Urinary bladder (tissue), 4 donors: ENCODE results near the gene TMCO4. TPM values are rescaled to one million over a fixed set of nuclear protein-coding genes. Genes with fewer than 3 reads are reported as not detected.

ENCODE experiments used
- DNase-seq: peaks from one replicate; pipeline ENCODE4 v3.0.0-alpha.2; 2015; ENCODE audit errors: extremely low spot score
- H3K27ac ChIP-seq: one replicate; pipeline ENCODE4 v1.5.1; 2013; ENCODE audit warnings: low read depth, mild to moderate bottlenecking, moderate library complexity
- H3K36me3 ChIP-seq: one replicate; pipeline ENCODE4 v1.6.1; 2013; ENCODE audit warnings: mild to moderate bottlenecking, moderate library complexity; ENCODE audit not compliant: insufficient read depth
- H3K4me1 ChIP-seq: one replicate; pipeline ENCODE4 v1.6.1; 2013; ENCODE audit warnings: mild to moderate bottlenecking, moderate library complexity; ENCODE audit not compliant: insufficient read depth
- H3K4me3 ChIP-seq: one replicate; pipeline ENCODE4 v1.5.1; 2013; ENCODE audit warnings: low read depth, low read length
- WGBS: extraction: QIAGEN DNeasy Blood & Tissue Kit; methylation state at CpG from one replicate; pipeline ENCODE4 v1.1.7; 2013; 5-methylcytosine and 5-hydroxymethylcytosine counted together
- polyA plus RNA-seq: library from polyadenylated mRNA; stranded (reverse); fragments of 200-250 nt; gene quantifications from one replicate; pipeline ENCODE4 v1.2.3, GENCODE V29; 2013
- total RNA-seq: library from RNA; depleted of rRNA; stranded (reverse); fragments of >200 nt; gene quantifications from one replicate; pipeline ENCODE4 v1.2.3, GENCODE V29; 2014
- donor health status: healthy with polysubstance abuse.
- donor health status: healthy.

TMCO4 gene
- total and polyA plus RNA-seq, 2 donors = 12.7 to 19.9 TPM

DNA sequence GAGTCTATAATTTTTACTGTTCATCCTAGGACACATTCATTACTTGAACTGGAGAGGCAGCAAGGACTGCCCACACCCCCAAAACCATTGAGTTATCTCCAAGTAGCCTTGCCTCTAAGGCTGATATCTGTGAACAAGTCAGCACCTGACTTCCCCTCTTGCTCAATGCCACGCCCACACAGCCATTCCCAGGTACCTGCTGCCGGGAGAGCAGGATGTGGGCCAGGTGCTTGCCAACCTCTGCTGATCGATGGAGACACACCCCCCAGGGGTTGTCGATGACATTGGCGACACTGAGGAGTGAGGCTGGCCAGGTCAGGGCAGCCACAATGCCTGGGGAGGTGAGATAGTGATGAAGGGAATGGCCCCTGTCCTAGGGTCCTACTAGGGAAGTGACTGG is 60.1 kb downstream of the TMCO4 start:
- no peaks in the 10 kb centered on the region for H3K36me3 ChIP-seq
- no peak overlapping the region for H3K4me3 ChIP-seq
- WGBS = 86% methylated on average over 5 of the region's 5 CpGs
- H3K4me1 ChIP-seq = no peaks in the 10 kb centered on the region
- DNase-seq = no peak
- H3K27ac ChIP-seq = no peak overlapping the region

DNA sequence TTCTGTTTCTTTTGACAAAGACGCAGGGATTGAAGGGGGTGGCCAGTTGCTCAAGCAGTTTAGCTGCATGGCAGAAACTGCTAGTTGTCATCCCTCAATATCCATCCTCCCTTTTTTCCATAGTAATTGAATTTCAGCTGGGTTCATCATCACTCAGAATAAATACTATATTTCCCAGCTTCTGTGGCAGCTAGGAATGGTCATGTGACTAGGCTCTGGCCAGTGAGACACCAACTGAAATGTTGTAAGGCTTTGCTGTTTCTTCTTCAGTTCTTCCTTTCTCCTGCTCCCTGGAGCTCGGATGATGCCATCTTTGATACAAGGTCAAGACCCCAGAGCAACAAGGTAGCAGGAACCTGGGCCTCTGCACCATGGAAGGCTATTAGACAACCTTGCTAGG is 61.0 kb downstream of the TMCO4 start:
- 94% methylated on average over 2 of the region's 2 CpGs for WGBS
- Histone ChIP-seq H3K4me1 (no peaks in the 10 kb centered on the region), H3K27ac (no peak overlapping the region), H3K36me3 (no peaks in the 10 kb centered on the region), H3K4me3 (no peak overlapping the region)
- DNase-seq = no peak

GRCh38 chr1:19738076-19738475 is 61.6 kb downstream of the TMCO4 start:
- H3K36me3 ChIP-seq = no peaks in the 10 kb centered on the region
- WGBS = 55% methylated on average over 5 of the region's 5 CpGs
- DNase-seq = no peak
- H3K4me3 ChIP-seq = no peak overlapping the region
- no peaks in the 10 kb centered on the region for H3K4me1 ChIP-seq
- H3K27ac ChIP-seq = no peak overlapping the region

DNA sequence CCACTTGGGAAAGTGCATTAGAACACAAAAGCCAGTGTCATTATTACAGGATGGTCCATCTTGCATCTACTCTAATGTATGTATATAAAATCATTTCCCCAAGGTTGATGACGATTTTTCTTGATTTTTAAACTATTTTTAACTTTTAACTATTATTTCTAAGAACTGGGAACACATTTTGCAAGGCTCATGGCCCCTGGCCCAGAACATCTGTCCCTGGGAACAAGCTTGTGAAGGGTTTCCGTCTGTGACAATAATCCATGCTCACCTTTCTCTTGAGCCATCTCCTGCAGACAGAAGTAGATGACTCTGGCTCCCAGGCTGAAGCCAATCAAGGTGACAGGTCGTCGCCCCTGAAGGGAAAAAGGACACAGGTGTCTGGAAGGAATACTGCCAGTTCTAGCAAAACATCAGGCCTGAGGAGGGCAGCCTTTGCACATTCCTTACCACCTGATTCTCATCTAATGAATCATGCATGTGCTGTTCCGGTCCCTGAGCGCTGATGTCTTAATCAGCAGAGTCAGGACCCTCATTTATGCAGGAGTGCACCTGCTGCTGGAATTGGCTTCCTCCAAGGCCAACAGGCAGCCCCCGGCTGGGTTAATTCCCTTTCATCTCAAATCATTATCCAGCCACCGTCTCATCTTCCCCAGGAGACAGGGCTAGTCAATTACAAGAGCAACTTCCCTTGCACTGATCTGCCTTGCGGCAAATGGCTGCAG is 62.5 kb downstream of the TMCO4 start:
- H3K4me3 ChIP-seq = no peak overlapping the region
- no peak for DNase-seq
- no peaks in the 10 kb centered on the region for H3K4me1 ChIP-seq
- 79% methylated on average over 9 of the region's 9 CpGs for WGBS
- H3K27ac ChIP-seq = no peak overlapping the region
- no peaks in the 10 kb centered on the region for H3K36me3 ChIP-seq

- Histone ChIP-seq H3K4me3 (no peak overlapping the region), H3K36me3 (no peaks in the 10 kb centered on the region), H3K4me1 (no peaks in the 10 kb centered on the region), H3K27ac (no peak overlapping the region)
- 28% methylated on average over 10 of the region's 10 CpGs for WGBS
- DNase-seq = no peak
Observed at GRCh38 chr1:19735440-19736127, 64.1 kb downstream of the TMCO4 start.

DNA sequence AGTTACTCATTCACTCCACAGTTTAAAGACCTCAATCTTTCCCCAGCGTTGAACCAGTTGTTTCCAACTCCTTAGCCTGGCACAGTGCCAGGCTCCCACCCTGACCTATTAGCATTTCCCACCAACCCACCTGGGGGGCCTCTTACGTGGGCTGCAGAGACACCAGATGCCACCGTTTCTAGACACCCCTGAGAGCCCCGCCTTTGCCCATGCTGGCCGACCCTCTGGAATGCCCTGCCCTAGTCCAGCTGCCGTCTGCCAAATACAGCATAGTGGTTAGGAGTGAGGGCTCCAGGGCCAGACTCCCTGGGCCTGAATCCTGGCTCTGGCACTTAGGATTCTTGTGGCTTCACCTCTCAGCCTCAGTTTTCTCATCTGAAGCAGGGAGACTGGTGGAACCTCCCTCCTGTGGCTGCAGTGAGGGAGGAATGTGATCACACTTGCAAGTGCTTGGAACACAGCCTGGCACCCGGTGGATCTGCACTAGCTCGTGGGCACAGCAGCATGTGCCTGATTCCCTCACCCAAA is 65.2 kb downstream of the TMCO4 start:
- Histone ChIP-seq H3K27ac (no peak overlapping the region), H3K36me3 (no peaks in the 10 kb centered on the region), H3K4me3 (no peak overlapping the region), H3K4me1 (no peaks in the 10 kb centered on the region)
- 55% methylated on average over 8 of the region's 8 CpGs for WGBS
- DNase-seq = no peak

DNA sequence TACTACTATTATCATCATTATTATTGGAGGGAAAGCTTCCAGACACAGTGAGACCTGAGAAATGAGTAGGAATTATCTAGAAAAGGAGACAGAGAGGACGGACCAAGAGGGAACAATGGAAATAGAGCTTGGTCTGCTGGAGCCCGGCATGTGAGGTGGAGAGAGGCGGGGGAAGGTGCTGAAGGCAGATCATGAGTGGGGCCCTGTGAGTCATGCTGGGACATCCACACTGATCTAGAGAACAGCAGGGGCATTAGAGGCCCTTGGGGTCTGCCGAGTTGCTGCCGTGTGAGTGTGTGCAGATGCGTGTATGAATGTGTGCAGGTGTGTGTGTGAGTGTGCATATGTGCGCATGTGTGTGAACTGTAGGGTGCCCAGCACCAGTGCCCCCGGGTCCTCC is 65.7 kb downstream of the TMCO4 start:
- no peaks in the 10 kb centered on the region for H3K4me1 ChIP-seq
- no peaks in the 10 kb centered on the region for H3K36me3 ChIP-seq
- DNase-seq = no peak
- no peak overlapping the region for H3K4me3 ChIP-seq
- 92% methylated on average over 8 of the region's 8 CpGs for WGBS
- no peak overlapping the region for H3K27ac ChIP-seq

DNA sequence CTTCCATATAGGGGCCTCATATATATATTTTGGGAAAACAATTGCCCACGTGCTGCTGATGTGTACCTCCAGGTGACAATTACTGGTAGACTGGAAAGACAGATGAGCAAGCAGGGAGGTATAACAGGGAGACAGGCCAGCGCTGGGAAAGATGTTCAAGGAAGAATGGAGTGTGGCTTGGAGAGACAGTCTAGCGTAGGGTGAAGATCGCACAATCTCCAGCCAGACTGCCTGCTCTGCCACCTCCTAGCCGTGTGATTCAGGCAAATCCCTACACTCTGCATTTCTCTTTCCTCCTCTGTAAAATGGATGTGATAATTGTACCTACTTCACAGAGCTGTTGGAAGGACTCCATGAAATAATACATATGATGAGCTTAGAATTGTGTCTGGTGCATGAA is 66.1 kb downstream of the TMCO4 start:
- no peak for DNase-seq
- H3K4me1 ChIP-seq = no peaks in the 10 kb centered on the region
- WGBS = 90% methylated on average over 5 of the region's 5 CpGs
- H3K36me3 ChIP-seq = no peaks in the 10 kb centered on the region
- H3K4me3 ChIP-seq = no peak overlapping the region
- no peak overlapping the region for H3K27ac ChIP-seq

- H3K4me1 ChIP-seq = no peaks in the 10 kb centered on the region
- no peak overlapping the region for H3K27ac ChIP-seq
- no peak for DNase-seq
- no peaks in the 10 kb centered on the region for H3K36me3 ChIP-seq
- WGBS = 96% methylated on average over 8 of the region's 8 CpGs
- no peak overlapping the region for H3K4me3 ChIP-seq
Observed at GRCh38 chr1:19731311-19731821, 68.3 kb downstream of the TMCO4 start.

DNA sequence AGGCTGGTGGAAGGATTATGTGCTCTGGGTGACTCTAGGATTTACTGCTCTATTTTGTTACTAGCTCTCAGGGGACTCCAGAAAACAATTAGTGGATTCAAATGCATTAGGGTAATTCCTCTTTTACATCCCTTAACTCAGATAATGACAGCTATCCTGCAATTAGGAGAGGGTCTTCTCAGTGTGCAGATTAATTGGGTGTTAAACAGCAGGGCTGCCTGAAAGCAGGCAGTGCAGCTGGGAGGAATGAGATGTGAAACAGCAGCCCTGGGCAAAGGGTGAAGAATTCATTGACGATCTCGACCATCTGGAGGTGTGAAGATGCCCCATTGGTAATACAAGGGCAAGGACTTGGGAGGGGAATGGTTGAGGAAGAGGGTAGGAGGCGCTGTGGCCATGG is 68.9 kb downstream of the TMCO4 start:
- DNase-seq = no peak
- no peaks in the 10 kb centered on the region for H3K36me3 ChIP-seq
- no peak overlapping the region for H3K4me3 ChIP-seq
- WGBS = 70% methylated on average over 3 of the region's 3 CpGs
- no peak overlapping the region for H3K27ac ChIP-seq
- no peaks in the 10 kb centered on the region for H3K4me1 ChIP-seq

DNA sequence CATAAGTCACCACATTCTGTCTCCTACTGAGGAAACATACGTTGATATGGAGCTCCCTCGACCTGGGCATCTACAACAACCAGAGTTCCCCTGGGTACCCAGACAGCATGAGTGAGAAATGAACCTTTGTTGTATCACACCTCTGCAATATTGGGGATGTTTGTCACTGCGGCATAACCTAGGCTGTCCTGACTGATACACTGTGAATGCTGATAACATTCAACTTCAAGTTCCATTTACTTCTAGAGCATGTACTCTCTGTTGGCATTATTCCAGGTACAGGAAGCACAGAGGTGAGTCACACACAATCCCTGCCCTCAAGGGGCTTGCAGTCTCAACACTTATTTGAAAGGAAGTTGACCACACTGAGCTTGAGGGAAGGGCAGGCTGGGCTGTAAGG is 69.5 kb downstream of the TMCO4 start:
- H3K27ac ChIP-seq = no peak overlapping the region
- no peaks in the 10 kb centered on the region for H3K4me1 ChIP-seq

GRCh38 chr1:19728413-19729145 is 71.1 kb downstream of the TMCO4 start:
- Histone ChIP-seq H3K4me1 (no peaks in the 10 kb centered on the region), H3K36me3 (no peaks in the 10 kb centered on the region), H3K27ac (no peak overlapping the region), H3K4me3 (no peak overlapping the region)
- WGBS = 85% methylated on average over 5 of the region's 5 CpGs
- DNase-seq = no peak

More for the DNA sequence above, 69.5 kb downstream of the TMCO4 start:
- Histone ChIP-seq H3K4me3 (no peak overlapping the region), H3K36me3 (no peaks in the 10 kb centered on the region)
- WGBS = 94% methylated on average over 3 of the region's 3 CpGs
- DNase-seq = no peak

- Histone ChIP-seq H3K4me1 (no peaks in the 10 kb centered on the region), H3K36me3 (no peaks in the 10 kb centered on the region), H3K27ac (no peak overlapping the region), H3K4me3 (no peak overlapping the region)
- WGBS = 95% methylated on average over 9 of the region's 9 CpGs
- no peak for DNase-seq
Observed at GRCh38 chr1:19725606-19726005, 74.1 kb downstream of the TMCO4 start.
